ENCODE measurements around the gene MORF4L1. TPM values are rescaled to one million over a fixed set of nuclear protein-coding genes. Genes with fewer than 3 reads are reported as not detected.

MORF4L1 gene
- polyA plus RNA-seq, 1 donor from 2014 or later, result 1,505 TPM

GRCh38 chr15:78881681-78882080 is 9.0 kb downstream of the MORF4L1 start:
- Histone ChIP-seq H3K9me3 (ENCODE audit: low read length) (no peaks in the 10 kb centered on the region), H3K9ac (ENCODE audit: low read length) (no peak overlapping the region), H3F3A (ENCODE audit: insufficient read depth, low read length, poor library complexity, severe bottlenecking) (no peaks in the 10 kb centered on the region), H3K4me2 (ENCODE audit: low read length) (no peak overlapping the region), H3K79me2 (replicated peaks; ENCODE audit: insufficient read depth, low read length) (peaks cover 96% of the 10 kb centered on the region), H3K4me3 (ENCODE audit: low read length) (no peak overlapping the region), H2AFZ (ENCODE audit: low read depth, low read length) (no peak overlapping the region), H4K20me1 (ENCODE audit: insufficient read depth) (peaks cover 73% of the 10 kb centered on the region), H3K27me3 (ENCODE audit: insufficient read depth, low read depth, low read length) (no peaks in the 10 kb centered on the region), H3K36me3 (ENCODE audit: insufficient read depth, low read length) (no peaks in the 10 kb centered on the region), H3K9me2 (ENCODE audit: insufficient read depth, low read length) (no peaks in the 10 kb centered on the region), H3K27ac (ENCODE audit: low read length) (no peak overlapping the region)
- no peak for TF ChIP-seq SMC3 (conservative IDR thresholded peaks at IDR 0.05; ENCODE audit: poor library complexity)
- no peak for TF ChIP-seq POLR2AphosphoS5 (IDR thresholded peaks at IDR 0.05)
- no peak for TF ChIP-seq EZH2 (IDR thresholded peaks at IDR 0.05; ENCODE audit: borderline replicate concordance, insufficient read depth, low read length, poor library complexity, severe bottlenecking)
- TF ChIP-seq CTCF (IDR thresholded peaks at IDR 0.05; ENCODE audit: poor library complexity, severe bottlenecking), result no peak
- no peak for TF ChIP-seq MXI1 (conservative IDR thresholded peaks at IDR 0.05; ENCODE audit: poor library complexity, severe bottlenecking)
- TF ChIP-seq REST (IDR thresholded peaks at IDR 0.05; ENCODE audit: borderline replicate concordance), result no peak
- TF ChIP-seq RAD21 (conservative IDR thresholded peaks at IDR 0.05), result no peak
- TF ChIP-seq EP300 (conservative IDR thresholded peaks at IDR 0.05; ENCODE audit: poor library complexity, severe bottlenecking), result no peak
- no peak for TF ChIP-seq TAF1 (IDR thresholded peaks at IDR 0.05; ENCODE audit: low read depth)

- no peak overlapping the region for H3K27ac ChIP-seq (ENCODE audit: low read length)
- peaks cover 90% of the 10 kb centered on the region for H3K79me2 ChIP-seq (replicated peaks; ENCODE audit: insufficient read depth, low read length)
- H3K27me3 ChIP-seq (ENCODE audit: insufficient read depth, low read depth, low read length), result no peaks in the 10 kb centered on the region
- no peaks in the 10 kb centered on the region for H3K9me2 ChIP-seq (ENCODE audit: insufficient read depth, low read length)
- H3K9ac ChIP-seq (ENCODE audit: low read length), result no peak overlapping the region
- H3K9me3 ChIP-seq (ENCODE audit: low read length), result no peaks in the 10 kb centered on the region
- no peaks in the 10 kb centered on the region for H3F3A ChIP-seq (ENCODE audit: insufficient read depth, low read length, poor library complexity, severe bottlenecking)
- H2AFZ ChIP-seq (ENCODE audit: low read depth, low read length), result no peak overlapping the region
- H3K4me2 ChIP-seq (ENCODE audit: low read length), result no peak overlapping the region
- H4K20me1 ChIP-seq (ENCODE audit: insufficient read depth), result peaks cover 21% of the 10 kb centered on the region
- H3K4me3 ChIP-seq (ENCODE audit: low read length), result no peak overlapping the region
- H3K36me3 ChIP-seq (ENCODE audit: insufficient read depth, low read length), result no peaks in the 10 kb centered on the region
- TF ChIP-seq RAD21 (conservative IDR thresholded peaks at IDR 0.05) (no peak), REST (IDR thresholded peaks at IDR 0.05; ENCODE audit: borderline replicate concordance) (no peak), TAF1 (IDR thresholded peaks at IDR 0.05; ENCODE audit: low read depth) (no peak), EP300 (conservative IDR thresholded peaks at IDR 0.05; ENCODE audit: poor library complexity, severe bottlenecking) (no peak), EZH2 (IDR thresholded peaks at IDR 0.05; ENCODE audit: borderline replicate concordance, insufficient read depth, low read length, poor library complexity, severe bottlenecking) (no peak), POLR2AphosphoS5 (IDR thresholded peaks at IDR 0.05) (no peak), CTCF (IDR thresholded peaks at IDR 0.05; ENCODE audit: poor library complexity, severe bottlenecking) (no peak), MXI1 (conservative IDR thresholded peaks at IDR 0.05; ENCODE audit: poor library complexity, severe bottlenecking) (no peak)
Observed at GRCh38 chr15:78889000-78889399, 16.3 kb downstream of the MORF4L1 start.
